Osteocyte (in vitro differentiated cells): ENCODE measurements around the gene ASIC2. TPM values are rescaled to one million over a fixed set of nuclear protein-coding genes. Genes with fewer than 3 reads are reported as not detected.

Experiments
- DNase-seq: peaks from one replicate; pipeline ENCODE4 v3.0.0; 2021; ENCODE audit warnings: mixed read lengths; ENCODE audit not compliant: unreplicated experiment; ENCODE audit errors: extremely low spot score
- H3K27ac Mint-ChIP-seq: one replicate; pipeline ENCODE4 v1.8.0; 2021; ENCODE audit warnings: mild to moderate bottlenecking, mixed read lengths; ENCODE audit not compliant: unreplicated experiment
- H3K27me3 Mint-ChIP-seq: one replicate; pipeline ENCODE4 v1.8.0; 2021; ENCODE audit warnings: mixed read lengths; ENCODE audit not compliant: unreplicated experiment
- H3K36me3 Mint-ChIP-seq: one replicate; pipeline ENCODE4 v1.8.0; 2021; ENCODE audit warnings: mixed read lengths; ENCODE audit not compliant: unreplicated experiment
- H3K4me1 Mint-ChIP-seq: one replicate; pipeline ENCODE4 v1.8.0; 2021; ENCODE audit warnings: mixed read lengths; ENCODE audit not compliant: unreplicated experiment
- H3K4me3 Mint-ChIP-seq: one replicate; pipeline ENCODE4 v1.8.0; 2021; ENCODE audit warnings: mild to moderate bottlenecking, moderate library complexity, mixed read lengths; ENCODE audit not compliant: unreplicated experiment
- H3K9me3 Mint-ChIP-seq: one replicate; pipeline ENCODE4 v1.8.0; 2021; ENCODE audit warnings: mixed read lengths; ENCODE audit not compliant: unreplicated experiment
- CTCF ChIP-seq: fragments of 200-600 bp; sonication (generic); IDR thresholded peaks from 2 replicates; pipeline ENCODE4 v1.5.0; 2021; ENCODE audit warnings: antibody characterized with exemption, mild to moderate bottlenecking, moderate library complexity
- total RNA-seq: library from RNA; stranded (reverse); gene quantifications from 2 replicates; pipeline ENCODE4 v1.2.1, GENCODE V29; 2021

The ASIC2 gene
- total RNA-seq, 1 donor from 2014 or later, result not detected

DNA sequence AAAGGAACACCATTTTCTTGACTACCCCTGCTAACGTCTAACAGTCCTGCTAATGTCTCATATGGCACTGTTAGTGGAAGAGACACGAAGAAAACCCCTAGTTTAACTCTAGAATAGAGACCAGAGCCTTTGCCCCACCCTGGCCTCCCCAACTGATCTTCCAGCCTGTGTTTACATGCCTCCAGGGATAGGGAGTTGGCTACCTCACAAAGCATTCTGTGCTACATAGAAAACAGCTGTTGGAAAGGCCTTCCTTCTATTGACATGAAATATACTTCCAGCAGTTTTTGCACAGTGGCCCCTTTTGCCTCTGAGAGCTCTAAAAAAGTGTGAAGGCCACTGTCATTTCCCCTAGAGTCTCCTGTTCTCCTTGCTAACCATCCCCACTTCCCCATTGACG is 73.1 kb downstream of the ASIC2 start:
- no peak overlapping the region for H3K4me3 Mint-ChIP-seq
- no peak for DNase-seq
- no peak overlapping the region for H3K27ac Mint-ChIP-seq
- no peaks in the 10 kb centered on the region for H3K9me3 Mint-ChIP-seq
- H3K4me1 Mint-ChIP-seq, result no peaks in the 10 kb centered on the region
- no peaks in the 10 kb centered on the region for H3K36me3 Mint-ChIP-seq
- H3K27me3 Mint-ChIP-seq, result peaks cover 3% of the 10 kb centered on the region
- no peak for TF ChIP-seq CTCF

DNA sequence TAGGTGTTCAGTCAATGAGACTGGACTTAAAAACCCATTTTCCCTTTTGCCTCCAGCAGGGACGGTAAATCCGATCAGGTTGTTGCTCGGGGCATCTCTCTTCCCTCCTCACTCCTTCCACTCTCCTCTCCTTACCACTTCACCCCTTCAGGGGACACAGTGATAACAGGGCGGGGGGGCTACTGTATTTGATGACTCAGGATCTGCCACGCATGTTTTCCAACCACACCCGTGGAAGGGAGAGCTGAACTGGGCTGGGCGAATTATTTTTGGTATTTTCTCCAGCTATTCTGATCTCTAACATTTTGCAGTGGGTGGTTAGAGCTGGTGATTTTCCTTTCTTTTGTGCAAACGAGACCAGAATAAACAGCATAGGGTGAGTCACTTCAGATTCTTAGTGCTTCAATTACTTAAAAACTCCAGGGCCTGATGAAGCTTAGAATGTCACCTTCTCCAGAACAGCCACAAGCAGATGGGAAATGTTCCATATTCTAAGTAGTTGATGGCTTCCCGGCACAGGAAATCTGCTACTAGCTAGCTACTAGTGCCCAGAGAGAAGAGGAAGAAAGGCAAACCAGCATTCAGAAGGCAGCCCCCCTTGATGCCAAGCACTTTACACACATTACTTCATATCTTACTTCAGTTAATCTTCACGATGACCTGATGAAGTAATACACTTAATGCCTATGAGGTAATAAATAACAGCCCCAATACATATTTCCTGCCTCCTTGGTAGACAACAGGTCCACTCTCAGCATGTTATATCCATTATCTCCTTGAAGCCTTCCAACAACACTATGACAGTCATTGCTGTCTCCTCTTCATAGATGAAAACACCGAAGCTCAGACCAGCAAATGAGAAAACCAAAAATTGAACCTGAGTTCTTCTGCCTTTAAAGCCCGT is 74.1 kb downstream of the ASIC2 start:
- no peaks in the 10 kb centered on the region for H3K36me3 Mint-ChIP-seq
- H3K4me3 Mint-ChIP-seq, result no peak overlapping the region
- no peaks in the 10 kb centered on the region for H3K9me3 Mint-ChIP-seq
- H3K27ac Mint-ChIP-seq, result no peak overlapping the region
- DNase-seq, result no peak
- TF ChIP-seq CTCF, result no peak
- H3K4me1 Mint-ChIP-seq, result no peaks in the 10 kb centered on the region
- peaks cover 3% of the 10 kb centered on the region for H3K27me3 Mint-ChIP-seq

- H3K36me3 Mint-ChIP-seq, result no peaks in the 10 kb centered on the region
- no peaks in the 10 kb centered on the region for H3K4me1 Mint-ChIP-seq
- H3K27ac Mint-ChIP-seq, result no peak overlapping the region
- TF ChIP-seq CTCF, result no peak
- no peak for DNase-seq
- no peak overlapping the region for H3K4me3 Mint-ChIP-seq
- H3K9me3 Mint-ChIP-seq, result no peaks in the 10 kb centered on the region
- H3K27me3 Mint-ChIP-seq, result peaks cover 3% of the 10 kb centered on the region
These were observed 75.2 kb downstream of the ASIC2 start for GRCh38 chr17:33217891-33218290.

DNA sequence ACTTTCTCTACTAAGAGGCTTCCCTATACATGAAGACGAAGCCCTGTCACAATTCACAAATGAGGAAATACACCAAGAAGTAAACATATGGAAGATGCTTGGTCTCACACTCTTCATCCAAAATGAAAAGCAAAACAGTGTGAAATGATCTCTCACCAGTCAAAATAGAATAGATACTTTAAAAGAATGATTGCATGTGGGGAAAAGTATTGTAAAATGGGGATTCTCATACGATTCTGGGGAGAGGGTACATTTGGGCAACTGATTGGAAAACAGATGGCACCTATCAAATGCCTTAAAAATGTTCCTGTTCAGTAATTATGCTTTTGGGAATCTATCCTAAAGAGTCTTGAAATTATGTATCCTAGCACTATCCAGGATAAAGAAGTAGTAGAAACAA is 78.1 kb downstream of the ASIC2 start:
- Mint-ChIP-seq H3K9me3 (peaks cover 8% of the 10 kb centered on the region), H3K4me1 (no peaks in the 10 kb centered on the region), H3K27me3 (no peaks in the 10 kb centered on the region), H3K4me3 (no peak overlapping the region), H3K27ac (no peak overlapping the region), H3K36me3 (no peaks in the 10 kb centered on the region)
- DNase-seq, result no peak
- no peak for TF ChIP-seq CTCF

DNA sequence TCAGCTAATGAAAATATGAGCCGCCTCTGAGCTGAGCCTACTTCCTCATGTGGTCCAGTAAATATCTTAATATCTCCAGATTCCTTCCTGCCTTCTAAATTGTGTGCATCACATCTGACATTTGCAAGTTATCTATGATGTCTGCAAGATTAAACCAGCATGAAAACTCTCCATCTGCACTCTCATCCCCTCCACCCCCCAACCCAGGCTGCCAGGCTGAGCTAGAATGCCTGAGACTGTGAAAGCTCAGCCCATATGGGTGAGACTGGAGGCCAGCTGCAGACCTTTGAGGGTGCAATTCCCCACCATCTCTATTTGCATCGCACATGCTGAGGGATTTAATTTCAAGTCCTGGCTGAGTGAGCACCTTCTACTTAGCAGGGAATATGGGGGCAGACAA is 82.8 kb downstream of the ASIC2 start:
- Mint-ChIP-seq H3K4me3 (no peak overlapping the region), H3K4me1 (no peaks in the 10 kb centered on the region), H3K27me3 (no peaks in the 10 kb centered on the region), H3K36me3 (no peaks in the 10 kb centered on the region), H3K9me3 (peaks cover 8% of the 10 kb centered on the region), H3K27ac (no peak overlapping the region)
- TF ChIP-seq CTCF, result no peak
- no peak for DNase-seq
